Measurements from ENCODE around the gene UBL3.

DNA sequence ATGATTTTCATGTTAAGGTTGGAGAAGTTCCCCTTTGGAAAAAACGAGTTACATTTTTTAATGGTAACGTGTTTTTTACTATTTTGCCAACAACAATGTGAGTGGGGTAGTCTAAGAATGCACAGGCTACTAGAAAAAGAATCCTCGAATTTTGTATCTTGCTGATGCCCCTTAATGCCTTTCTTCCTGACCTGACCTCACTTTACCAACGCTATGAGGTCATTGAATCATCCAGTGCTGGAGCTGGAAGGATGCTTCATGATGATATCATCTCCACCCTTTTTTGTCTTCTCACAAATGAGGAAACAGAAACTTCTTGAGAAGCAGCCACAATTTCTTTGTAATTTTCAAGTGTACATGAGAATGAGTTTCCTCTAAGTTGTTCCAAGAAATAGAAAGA lies 8.2 kb upstream of the UBL3 start:
- TF ChIP-seq EZH2 (IDR thresholded peaks at IDR 0.05; ENCODE audit: low read length, unreplicated experiment) = no peak
- TF ChIP-seq, protein P1, sequence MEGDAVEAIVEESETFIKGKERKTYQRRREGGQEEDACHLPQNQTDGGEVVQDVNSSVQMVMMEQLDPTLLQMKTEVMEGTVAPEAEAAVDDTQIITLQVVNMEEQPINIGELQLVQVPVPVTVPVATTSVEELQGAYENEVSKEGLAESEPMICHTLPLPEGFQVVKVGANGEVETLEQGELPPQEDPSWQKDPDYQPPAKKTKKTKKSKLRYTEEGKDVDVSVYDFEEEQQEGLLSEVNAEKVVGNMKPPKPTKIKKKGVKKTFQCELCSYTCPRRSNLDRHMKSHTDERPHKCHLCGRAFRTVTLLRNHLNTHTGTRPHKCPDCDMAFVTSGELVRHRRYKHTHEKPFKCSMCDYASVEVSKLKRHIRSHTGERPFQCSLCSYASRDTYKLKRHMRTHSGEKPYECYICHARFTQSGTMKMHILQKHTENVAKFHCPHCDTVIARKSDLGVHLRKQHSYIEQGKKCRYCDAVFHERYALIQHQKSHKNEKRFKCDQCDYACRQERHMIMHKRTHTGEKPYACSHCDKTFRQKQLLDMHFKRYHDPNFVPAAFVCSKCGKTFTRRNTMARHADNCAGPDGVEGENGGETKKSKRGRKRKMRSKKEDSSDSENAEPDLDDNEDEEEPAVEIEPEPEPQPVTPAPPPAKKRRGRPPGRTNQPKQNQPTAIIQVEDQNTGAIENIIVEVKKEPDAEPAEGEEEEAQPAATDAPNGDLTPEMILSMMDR (conservative IDR thresholded peaks at IDR 0.05; ENCODE audit: low read depth, low read length) = no peak

Data from PC-3 (cell line).